Fibroblast of skin of right biceps (primary cell): Measurements from ENCODE around the gene CFAP46.
"Not testable (repeated sequence)": the region's sequence is repeated elsewhere in the genome, so short reads cannot be mapped to it uniquely, and the experiment has no call there.

Experiments
- DNase-seq: peaks from one replicate; pipeline ENCODE4 v3.0.0-alpha.2; 2013

CFAP46 gene

DNA sequence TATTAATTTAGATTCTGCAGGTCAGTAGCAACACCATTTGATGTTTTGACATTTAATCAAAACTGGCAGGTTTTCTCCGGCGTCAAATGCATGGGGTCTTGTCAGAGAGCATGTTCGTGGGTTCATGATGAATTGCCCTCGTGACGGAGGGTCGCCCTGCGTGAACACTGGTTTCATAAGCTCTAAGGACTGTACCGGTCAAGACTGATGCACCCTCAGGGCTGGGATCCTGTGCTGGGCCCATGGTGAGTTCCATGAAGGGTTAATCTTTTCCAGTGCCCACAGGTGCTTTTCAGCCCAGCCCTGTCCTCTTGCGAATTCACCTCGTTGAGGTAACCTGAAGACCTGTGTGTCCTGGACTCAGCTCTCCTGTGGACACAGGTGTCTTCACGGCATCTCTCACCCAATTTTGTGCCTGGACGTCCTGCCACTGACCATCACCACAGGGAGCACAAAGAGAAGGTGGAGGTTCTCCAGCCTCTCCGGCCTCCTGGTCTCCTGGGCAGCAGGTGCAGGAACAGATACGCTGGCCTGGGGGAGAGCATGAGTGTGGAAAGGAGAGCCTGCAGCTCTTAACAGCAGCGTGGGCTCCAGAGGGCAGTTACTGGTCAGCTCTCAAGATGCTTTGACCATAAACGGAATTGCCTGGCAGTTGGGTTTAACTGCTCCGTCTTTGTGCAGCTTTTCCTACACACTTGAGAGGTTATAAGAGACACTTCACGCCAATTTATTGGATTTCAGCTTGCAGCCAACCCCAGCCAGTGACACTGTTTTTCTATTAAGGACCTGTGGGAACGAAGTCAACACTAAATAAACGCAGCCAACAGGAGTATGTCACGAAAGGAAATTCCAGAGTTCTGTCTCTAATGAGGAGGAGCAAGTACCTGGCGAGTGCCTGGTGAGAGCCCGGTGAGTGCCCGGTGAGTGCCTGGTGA, 37.4 kb upstream of the CFAP46 start:
- DNase-seq: no peak

DNA sequence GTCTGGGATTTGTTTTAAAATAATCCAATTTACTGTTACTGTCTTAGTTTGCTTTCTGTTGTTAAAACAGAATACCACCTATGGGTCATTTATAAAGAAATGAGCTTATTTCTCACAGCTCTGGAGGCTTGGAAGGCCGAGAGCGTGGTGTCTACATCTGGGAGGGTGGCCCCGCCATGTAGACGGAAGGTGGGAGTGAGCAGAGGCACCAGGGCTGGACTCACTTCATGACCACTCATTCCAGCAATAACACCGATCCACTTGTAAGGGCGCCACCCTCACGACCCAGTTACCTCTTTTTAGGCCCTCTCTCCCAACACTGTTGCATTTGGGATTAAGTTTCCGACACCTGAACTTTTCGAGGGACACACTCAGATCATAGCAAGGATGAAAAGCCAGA, 36.2 kb upstream of the CFAP46 start:
- DNase-seq: no peak

DNA sequence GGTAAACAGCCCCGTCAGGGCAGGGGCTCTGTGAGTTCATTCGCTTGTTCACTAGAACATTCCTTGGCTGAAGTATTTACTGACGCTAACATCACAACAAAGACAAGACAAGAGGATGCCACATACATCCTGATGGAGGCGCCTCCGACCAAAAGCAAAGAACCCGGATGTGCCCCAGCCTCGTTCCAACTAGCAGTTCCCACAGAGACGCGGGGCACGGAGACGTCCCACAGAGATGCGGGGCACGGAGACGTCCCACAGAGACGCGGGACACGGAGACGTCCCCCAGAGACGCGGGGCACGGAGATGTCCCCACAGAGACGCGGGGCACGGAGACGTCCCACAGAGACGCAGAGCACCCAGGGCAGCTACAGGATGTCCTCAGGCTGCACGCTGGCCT, 35.4 kb upstream of the CFAP46 start:
- DNase-seq: no peak

DNA sequence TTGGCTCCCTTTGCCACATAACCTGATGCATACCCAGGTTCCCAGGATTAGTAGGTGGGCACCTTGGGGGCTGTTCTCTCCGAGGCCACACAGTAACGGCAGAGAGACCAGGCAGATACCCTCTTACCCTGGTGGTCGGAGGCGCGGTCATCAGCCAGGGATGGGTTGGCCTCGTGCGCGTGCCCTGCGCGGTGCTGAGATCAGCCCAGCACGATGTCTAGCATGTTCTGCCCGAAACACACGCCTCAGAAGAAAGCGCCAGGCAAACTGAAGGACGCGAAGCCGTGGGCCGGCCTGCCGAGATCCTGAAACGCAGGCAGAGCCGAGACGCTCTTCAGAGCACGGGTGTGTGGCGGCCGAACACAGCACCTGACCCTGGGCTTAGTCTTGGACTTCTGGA, 34.7 kb upstream of the CFAP46 start:
- DNase-seq: no peak

DNA sequence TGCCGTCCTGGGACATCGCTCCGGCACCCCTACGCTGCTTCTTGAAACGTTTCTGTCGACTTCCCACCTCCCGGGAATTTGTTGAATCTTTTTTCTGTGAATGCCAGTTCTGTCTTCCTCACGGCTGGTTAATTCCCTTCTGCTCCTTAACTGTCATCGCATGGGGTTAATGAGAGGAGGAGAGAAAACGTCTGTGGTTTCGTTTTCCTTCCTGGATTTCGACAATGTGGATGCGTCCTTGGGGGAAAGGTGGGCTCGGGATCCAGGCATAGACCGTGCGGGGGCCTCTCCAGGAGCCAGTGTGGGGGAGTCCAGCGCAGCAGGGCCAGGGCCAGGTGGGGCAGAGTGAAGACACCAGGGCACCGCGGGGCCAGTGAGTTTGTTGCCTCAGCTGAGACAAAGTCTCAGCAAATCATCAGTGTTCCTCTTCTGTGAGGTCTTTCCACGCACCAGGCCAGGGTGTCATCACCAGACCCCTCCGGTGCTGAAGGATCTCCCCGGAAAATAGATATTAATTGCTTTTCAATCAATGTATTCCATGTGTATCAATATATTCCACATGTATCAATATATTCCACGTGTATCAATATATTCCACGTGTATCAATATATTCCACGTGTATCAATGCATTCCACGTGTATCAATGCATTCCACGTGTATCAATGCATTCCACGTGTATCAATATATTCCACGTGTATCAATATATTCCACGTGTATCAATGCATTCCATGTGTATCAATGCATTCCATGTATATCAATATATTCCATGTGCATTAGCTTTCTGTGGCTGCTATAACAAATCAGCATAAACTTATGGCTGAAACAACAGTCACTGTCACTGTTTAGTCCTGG, 33.7 kb upstream of the CFAP46 start:
- DNase-seq: no peak

DNA sequence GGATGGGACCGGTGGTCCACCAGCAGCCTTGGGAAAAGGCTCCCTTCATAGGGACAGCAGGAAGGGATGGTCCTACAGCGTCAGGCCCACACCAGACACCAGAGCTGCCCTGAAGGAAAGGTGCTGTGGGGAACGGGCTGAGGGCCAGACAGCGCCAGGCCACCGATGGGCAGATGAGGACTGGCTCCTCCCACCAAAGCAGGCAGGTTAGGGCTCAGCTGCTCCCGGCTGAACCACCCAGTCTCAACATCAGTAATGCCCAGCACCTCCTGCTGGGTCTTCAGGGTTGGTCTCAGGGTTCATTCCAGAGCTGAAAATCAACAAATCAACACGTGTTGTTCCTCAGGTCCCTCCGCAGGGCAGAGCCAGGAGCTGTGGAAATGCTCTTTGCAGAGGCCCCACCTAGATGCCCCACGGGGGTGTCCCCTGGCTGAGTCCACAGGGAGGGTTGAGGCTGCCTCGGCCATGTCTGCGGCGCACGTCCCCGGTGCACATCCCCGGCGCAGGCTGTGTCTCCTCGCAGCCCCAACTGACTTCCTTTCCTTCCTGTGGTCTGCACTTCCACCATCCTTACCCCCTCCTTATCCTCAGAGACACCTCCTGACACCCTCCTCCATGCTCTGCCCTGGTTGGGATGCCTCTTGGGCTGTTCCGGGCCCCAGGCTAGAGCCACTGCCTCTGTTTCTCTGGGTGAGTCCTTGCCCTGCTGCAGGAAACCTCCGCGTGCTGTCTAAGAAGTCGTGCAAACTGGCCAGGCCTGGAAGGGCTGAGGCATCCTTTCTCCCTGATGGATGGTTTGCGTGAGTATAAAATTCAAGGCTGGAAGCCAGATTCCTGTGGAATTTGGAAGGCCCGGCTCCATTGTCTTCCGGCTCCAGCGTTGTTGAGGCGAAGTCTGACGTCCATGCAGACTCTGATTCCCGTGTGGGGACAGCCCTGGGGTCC, 32.8 kb upstream of the CFAP46 start:
- peak; percentile 50 for DNase-seq

DNA sequence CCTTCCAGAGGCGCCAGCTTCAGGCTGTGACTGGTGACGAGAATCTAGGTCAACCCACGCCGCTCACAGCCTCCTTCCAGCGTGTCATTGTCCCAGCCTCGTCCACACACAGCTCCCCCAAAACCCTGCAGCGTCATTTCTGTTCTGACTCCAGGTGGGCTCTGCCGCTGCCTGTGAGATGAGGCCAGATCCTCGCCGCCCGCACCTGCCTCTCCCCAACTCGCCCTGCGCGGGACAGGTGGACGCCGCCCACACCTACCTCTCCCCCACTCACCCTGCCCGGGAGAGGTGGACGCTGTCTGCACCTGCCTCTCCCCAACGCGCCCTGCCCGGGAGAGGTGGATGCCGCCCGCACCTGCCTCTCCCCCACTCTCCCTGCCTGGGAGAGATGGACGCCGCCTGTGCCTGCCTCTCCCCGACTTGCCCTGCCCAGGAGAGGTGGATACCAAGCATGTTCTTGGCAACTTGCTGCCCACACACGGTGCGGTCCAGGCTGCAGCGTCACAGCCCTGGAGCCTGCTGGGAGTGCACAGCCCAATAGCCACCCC, 32.0 kb upstream of the CFAP46 start:
- no peak for DNase-seq

DNA sequence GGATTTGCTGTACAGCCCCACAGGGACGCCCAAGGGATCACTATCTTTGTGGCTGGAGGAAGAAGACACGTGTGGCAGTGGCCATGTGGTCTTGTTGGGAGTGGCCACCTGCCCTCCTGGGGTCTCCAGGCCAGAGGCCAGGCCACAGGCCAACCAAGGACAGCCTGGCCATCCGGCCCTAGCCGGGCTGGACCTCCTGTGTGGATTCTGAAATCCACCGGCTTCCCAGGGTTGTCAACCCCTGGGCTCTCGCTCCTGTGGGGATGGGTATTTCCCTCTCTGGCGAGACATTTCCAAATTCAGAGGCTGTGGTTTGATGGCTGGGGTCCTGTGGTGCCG, 31.5 kb upstream of the CFAP46 start:
- DNase-seq: no peak

DNA sequence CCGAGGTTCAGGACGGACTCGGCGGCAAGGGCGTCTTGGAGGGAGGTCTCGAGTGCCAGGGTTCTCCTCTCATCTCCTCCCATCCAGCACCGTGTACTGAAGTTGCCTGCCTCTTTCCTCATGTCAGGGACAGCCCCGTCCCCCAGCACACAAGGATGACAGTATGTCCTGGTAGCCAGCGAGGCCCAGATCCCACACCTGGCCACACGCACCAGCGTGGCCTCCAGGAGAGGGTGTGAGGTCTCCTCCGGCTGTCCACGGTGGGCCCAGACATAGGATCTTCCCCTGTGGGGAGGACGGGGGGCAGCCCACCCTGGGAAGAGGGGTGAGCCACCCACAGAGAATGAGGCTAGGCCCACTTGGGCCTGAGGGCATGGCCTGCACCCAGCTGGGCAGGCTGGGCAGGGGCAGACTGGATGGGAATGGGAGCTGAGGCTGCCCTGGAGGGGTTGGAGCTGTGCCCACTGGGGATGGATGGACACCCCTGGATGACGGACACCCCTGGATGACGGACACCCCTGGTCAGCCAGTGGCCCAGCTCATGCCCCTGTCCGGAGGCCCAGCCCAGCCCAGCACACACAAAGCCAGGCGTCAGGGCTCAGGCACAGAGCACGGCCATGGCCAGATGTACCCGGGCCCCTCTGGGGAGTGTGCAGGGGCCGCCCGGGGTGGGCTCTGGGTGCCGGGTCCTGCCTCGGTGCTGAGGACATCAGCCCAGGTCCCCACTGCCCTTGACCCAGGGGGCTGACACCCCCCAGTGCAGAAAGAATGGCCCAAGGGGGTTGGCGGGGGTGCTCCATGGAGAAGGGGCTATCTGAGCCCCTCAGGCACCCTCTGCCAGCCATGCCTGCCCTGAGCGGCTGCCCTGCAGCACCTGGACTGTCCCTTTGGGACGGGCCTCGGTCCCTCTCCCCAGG, 30.9 kb upstream of the CFAP46 start:
- no peak for DNase-seq

DNA sequence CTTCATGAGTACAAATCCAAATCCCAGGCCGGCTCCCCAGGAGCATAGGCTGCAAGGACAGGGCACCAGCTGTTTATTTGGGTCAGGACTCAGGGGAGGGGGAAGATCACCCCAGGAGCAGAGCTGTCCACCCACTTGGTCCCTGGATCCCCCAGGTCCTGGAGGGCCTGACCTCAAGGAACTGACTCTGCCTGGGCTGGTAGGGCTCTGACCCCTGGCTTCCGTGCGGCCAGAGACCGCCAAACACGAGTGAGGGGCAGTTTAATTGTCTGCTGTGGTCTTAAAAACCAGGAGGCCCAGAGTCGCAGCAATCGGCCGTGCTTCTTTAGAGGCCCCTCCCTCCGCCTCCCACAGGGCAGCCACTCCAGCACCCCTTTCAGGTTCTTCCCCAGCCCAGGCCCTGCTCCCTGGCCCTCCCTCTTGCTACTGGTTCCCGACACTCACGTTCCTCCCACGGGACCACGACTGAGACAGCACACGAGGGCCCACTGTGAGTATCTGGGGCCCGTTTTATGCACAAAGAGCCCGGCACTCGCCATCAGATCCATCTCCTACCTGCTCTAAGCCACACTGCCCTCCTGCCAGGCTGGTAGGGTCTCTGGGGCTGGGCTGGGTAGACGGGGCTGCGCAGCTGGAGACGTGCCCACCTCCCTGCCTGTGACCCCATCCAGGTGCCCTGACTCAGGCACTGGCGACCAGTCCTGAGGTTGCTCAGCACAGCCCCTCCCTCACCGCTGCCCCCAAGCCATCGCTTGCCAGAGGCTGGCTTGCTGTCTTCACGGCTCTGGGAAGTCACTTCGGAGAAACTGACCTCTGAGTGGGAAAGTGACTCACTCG, 30.0 kb upstream of the CFAP46 start:
- no peak for DNase-seq

DNA sequence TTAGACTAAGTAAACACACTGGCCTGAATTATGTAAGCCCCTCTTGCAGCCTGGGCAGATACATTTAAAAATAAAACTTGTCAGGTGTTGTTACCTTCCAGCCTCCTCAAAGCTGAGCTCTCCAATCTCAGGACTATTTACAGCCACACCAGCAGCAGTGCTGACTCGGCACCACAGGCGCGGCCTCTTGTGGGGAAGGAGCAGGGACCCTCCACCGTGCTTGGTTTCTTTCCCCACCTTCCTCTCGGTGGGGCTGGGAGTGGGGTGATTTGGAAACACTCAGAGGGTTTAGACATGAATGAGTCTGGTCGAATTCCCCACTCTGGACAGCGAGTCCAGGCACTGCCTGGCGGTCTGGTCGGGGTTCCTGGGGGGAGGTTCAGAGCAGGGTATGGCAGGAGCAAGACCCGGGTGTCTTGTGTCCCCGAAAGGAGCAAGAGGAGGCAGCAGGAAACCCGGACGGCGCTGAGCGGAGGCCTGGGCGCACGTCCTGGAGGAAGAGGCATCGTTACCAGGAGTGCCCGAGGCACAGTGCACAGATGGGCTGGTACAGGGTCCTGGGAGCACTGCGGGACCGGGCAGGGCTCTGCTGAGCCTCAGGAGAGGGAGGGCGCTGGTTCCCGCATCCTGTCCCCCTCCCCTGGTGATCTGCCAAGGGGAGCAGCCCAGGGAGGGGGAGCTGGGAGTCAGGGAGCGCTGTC, 29.2 kb upstream of the CFAP46 start:
- DNase-seq: no peak

DNA sequence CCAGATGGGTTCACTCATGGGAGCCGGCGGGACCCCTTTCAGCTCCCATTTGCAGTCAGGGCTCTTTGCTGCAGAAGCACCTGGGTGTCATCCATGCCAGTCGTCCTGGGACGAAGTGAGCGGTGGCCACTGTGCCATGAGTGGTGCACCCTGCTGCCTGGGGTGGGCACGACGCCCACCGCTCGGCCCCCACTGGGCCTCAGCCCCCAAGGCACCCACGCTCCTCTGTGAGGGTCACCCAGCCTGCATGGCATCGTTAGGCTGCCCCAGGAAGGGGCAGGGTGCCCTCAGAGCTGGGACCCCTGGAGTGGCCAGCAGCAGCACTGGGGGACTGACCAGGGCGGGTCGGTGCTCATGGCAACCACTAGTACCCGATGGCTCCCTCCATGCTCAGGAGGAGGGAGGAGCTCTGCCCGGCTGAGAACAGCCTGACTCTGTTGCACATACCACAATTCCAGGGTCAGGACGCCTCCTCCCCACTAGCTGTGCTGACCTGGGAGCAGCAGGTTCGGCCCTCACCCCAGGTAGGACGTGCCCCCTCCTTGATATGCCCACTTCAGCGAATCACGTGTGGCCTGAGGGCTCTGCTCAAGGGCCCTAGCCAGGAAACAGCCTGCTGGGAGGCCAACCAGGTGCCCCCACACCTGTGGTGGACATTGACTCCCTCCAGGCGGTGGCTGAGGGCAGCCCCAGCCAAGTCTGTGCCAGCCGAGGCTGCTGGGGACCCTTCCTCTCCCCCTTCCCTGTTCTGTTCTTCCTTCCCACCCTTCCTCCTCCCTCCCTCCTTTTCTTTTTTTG, 28.5 kb upstream of the CFAP46 start:
- no peak for DNase-seq

DNA sequence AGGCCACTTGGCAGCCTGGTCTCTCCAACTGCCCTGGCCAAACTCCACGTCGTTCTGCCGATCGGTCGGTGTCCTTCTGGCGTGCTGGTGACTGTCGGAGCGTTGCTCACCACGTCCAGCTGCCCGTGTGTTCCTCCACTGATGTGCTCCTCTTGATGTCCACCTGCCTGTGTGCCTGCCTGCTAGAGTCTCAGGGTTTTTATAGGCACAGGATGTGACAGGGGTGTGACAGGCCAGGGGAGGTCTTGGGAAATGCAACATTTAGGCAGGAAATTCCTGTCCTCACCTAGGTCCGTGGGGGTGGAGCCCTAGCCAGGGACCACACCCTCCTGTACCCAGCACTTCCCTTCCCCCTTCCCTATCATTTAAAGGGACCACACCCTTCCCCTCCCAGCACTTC, 25.2 kb upstream of the CFAP46 start:
- DNase-seq: no peak

DNA sequence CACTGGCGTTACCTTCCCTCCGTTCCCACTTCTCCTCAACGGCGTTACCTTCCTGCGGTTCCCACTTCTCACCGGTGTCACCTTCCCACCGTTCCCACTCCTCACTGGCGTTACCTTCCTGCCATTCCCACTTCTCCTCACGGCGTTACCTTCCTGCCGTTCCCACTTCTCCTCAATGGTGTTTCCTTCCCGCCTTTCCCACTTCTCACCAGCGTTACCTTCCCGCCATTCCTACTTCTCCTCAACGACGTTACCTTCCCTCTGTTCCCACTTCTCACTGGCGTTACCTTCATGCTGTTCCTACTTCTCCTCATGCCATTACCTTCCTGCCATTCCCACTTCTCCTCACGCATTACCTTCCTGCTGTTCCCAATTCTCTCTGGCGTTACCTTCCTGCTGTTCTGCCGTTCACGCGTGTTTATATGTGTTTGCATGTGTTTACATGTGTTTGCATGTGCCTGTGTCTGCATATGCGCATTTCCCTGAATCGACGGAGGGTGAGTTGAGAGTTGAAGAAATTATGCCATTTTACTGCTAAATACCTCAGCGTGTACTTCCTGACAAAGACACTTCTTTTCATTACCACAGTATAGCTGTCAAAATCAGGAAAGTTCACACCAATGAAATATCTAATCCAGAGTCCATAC, 23.2 kb upstream of the CFAP46 start:
- no peak for DNase-seq

DNA sequence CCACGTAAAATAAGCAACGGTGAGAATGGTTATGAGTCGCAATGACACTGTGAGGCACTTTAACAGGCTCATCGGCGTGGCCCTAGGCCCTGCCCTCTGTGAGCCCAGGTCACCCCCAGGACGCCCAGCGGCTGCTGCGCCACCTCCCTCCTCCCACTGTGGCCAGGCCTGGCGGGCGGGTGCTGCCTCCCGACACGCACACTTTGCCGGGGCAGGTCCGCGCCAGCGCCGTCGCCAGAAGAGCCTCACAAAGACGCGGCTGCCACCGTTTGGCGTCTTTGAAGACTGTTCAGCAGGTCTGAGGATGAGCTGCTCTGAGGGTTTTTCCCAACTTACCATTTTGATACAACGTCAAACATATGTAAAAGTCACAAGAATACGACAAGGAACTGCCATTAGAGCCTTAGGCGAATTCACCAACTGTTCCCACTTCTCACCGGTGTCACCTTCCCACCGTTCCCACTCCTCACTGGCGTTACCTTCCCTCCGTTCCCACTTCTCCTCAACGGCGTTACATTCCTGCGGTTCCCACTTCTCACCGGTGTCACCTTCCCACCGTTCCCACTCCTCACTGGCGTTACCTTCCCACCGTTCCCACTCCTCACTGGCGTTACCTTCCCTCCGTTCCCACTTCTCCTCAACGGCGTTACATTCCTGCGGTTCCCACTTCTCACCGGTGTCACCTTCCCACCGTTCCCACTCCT, 22.5 kb upstream of the CFAP46 start:
- DNase-seq: not testable (repeated sequence)

DNA sequence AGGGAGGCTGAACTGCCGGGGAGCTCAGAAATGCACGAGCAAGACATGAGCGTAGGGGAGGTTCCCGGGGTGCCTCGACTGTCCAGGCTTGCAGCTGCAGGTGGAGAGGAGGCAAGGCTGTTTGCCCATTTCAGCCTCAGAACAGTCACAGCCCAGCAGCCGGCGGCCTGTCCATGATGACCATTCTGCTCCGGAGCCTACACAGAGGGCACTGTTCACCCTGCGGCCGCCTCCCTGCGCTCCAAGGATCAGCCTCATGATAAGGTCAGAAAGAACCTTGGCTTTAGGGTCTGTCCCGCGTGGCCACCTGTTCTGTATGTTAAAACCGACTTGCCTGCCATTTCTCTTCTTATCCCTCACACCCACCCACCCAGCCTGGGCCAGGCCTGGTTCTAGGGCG, 21.9 kb upstream of the CFAP46 start:
- DNase-seq: no peak

DNA sequence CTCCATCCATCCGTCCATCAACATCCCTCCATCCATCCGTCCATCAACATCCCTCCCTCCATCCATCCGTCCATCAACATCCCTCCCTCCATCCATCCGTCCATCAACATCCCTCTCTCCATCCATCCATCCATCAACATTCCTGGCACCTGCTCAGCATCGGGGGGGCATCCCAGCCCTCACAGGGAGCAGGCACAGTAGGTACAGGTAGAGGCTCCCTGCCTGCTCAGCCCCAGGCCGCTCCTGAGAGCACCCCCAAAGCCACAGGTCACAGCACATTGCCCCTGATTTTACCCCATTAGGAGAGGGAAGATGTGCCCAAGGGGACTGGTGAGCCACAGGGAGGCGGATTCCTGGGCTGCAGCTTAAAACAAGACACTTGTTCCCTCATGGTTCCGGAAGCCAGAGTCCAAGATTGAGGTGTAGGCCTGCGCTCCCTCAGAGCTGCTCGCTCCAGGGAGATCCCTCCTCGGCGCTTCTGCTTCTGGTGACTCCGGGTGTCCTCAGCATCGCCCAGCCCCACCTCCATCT, 21.1 kb upstream of the CFAP46 start:
- DNase-seq: no peak
